Left lung (tissue), 10 donors: ENCODE results near the gene PCDH18. TPM values are rescaled to one million over a fixed set of nuclear protein-coding genes. Genes with fewer than 3 reads are reported as not detected.

Experiments used
- ATAC-seq: fragments of 200-7000 bp; cut with Tn5 transposase; one replicate; pipeline ENCODE4 v1.9.1; 2020; ENCODE audit warnings: moderate library complexity
- DNase-seq, 4 donors: peaks; one replicate each; pipeline ENCODE4 v3.0.0-alpha.2; 2013 to 2020
- H3K27ac ChIP-seq, 2 donors: fragments of 200-600 bp; sonication (generic) in 1 of 2; one replicate each; pipeline versions ENCODE4 v1.5.0 to v1.8.0; 2020 to 2021
- H3K27me3 ChIP-seq, 2 donors: fragments of 200-600 bp; sonication (generic) in 1 of 2; one replicate each; pipeline versions ENCODE4 v1.5.0 to v1.8.0; 2020 to 2021
- H3K36me3 ChIP-seq, 2 donors: fragments of 200-600 bp; sonication (generic) in 1 of 2; one replicate each; pipeline versions ENCODE4 v1.5.0 to v1.8.0; 2020 to 2021
- H3K4me1 ChIP-seq, 2 donors: fragments of 200-600 bp; one replicate each; pipeline ENCODE4 v1.8.0; 2021
- H3K4me3 ChIP-seq, 2 donors: fragments of 200-600 bp; sonication (generic) in 1 of 2; one replicate each; pipeline versions ENCODE4 v1.5.0 to v1.8.0; 2020 to 2021; ENCODE audit warnings: mild to moderate bottlenecking in 1 of 2
- H3K9me3 ChIP-seq, 2 donors: fragments of 200-600 bp; sonication (generic) in 1 of 2; one replicate each; pipeline versions ENCODE4 v1.5.0 to v1.8.0; 2020 to 2021
- intact Hi-C, 2 donors: fragments of 100-400 bp; cut with DNase I; formaldehyde crosslinking; loops; one replicate each; pipeline versions ENCODE4 v1.11.2 to v1.14.2; 2022
- polyA plus RNA-seq, 6 donors: library from polyadenylated mRNA; unstranded; fragments of 120-200 nt; gene quantifications; one replicate each; pipeline ENCODE4 v1.2.1, GENCODE V29; 2013; ENCODE audit not compliant: insufficient read length in 6 of 6
- total RNA-seq, 2 donors: library from RNA; stranded (reverse); fragmentation: NEBNext Ultra II Directional; extraction: Animal tissue kit (Norgen Biotek cat#: 25700); gene quantifications; one replicate each; pipeline ENCODE4 v1.2.1, GENCODE V29; 2021
- TF ChIP-seq, protein P1 (sequence below), 2 donors: fragments of 200-600 bp; sonication (generic) in 1 of 2; IDR thresholded peaks; one replicate each; pipeline versions ENCODE4 v1.5.0 to v1.8.0; 2021; ENCODE audit warnings: antibody characterized with exemption in 2 of 2
- donor health status: DM: no; HTN: yes; CAD: no.
- donor health status: DM: no; HTN: no; CAD: no.

The PCDH18 gene
- total and polyA plus RNA-seq, 8 donors, result 12.1 to 123 (median 107) TPM

- ATAC-seq (no peak), DNase-seq (no peak)
- Histone ChIP-seq H3K4me1 (no peaks in the 10 kb centered on the region), H3K9me3 (no peaks in the 10 kb centered on the region), H3K4me3 (no peak overlapping the region), H3K27ac (no peak overlapping the region), H3K27me3 (no peaks in the 10 kb centered on the region), H3K36me3 (no peaks in the 10 kb centered on the region)
- intact Hi-C loops, result no loop called here
- TF ChIP-seq, protein P1, sequence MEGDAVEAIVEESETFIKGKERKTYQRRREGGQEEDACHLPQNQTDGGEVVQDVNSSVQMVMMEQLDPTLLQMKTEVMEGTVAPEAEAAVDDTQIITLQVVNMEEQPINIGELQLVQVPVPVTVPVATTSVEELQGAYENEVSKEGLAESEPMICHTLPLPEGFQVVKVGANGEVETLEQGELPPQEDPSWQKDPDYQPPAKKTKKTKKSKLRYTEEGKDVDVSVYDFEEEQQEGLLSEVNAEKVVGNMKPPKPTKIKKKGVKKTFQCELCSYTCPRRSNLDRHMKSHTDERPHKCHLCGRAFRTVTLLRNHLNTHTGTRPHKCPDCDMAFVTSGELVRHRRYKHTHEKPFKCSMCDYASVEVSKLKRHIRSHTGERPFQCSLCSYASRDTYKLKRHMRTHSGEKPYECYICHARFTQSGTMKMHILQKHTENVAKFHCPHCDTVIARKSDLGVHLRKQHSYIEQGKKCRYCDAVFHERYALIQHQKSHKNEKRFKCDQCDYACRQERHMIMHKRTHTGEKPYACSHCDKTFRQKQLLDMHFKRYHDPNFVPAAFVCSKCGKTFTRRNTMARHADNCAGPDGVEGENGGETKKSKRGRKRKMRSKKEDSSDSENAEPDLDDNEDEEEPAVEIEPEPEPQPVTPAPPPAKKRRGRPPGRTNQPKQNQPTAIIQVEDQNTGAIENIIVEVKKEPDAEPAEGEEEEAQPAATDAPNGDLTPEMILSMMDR (IDR thresholded peaks at IDR 0.05), result no peak
These were observed 4.7 kb upstream of the PCDH18 start for GRCh38 chr4:137536789-137537561.

DNA sequence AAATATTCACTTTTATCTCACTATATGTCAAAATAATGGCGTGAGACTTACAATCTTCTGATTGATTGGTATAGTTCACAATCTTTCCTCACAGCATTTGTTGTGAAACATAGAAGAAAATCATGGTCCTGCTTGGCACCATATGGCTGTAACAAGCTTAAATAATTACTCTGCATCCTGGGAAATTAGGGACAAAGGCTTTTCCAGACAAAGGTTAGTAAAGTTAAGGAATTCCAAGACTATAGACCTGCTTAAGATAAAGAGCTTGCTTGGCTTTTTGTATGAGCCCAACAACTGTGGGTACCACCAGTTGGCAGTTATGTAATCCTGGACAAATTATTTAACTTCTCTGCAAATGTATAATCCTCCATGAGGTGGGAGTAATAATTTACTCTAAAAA, 3.4 kb upstream of the PCDH18 start:
- ATAC-seq (no peak), DNase-seq (no peak)
- no peak overlapping the region for H3K4me3 ChIP-seq
- H3K36me3 ChIP-seq, result no peaks in the 10 kb centered on the region
- no peaks in the 10 kb centered on the region for H3K4me1 ChIP-seq
- intact Hi-C loops, result no loop called here
- no peak overlapping the region for H3K27ac ChIP-seq
- H3K9me3 ChIP-seq, result no peaks in the 10 kb centered on the region
- TF ChIP-seq, protein P1 (IDR thresholded peaks at IDR 0.05), result no peak
- H3K27me3 ChIP-seq, result no peaks in the 10 kb centered on the region

GRCh38 chr4:137534516-137534915, 2.2 kb upstream of the PCDH18 start:
- H3K4me3 ChIP-seq, result no peak overlapping the region
- ATAC-seq (no peak), DNase-seq (no peak)
- TF ChIP-seq, protein P1 (IDR thresholded peaks at IDR 0.05), result no peak
- no peaks in the 10 kb centered on the region for H3K9me3 ChIP-seq
- intact Hi-C loops, result no loop called here
- H3K4me1 ChIP-seq, result no peaks in the 10 kb centered on the region
- H3K27me3 ChIP-seq, result no peaks in the 10 kb centered on the region
- H3K36me3 ChIP-seq, result no peaks in the 10 kb centered on the region
- H3K27ac ChIP-seq, result peak overlapping the region in 1 of 2 donors; percentile 35

- DNase-seq, result no peak
- Histone ChIP-seq H3K4me3 (no peak overlapping the region), H3K27me3 (no peaks in the 10 kb centered on the region), H3K27ac (peak overlapping the region; percentile 35 to 87), H3K36me3 (no peaks in the 10 kb centered on the region), H3K4me1 (no peaks in the 10 kb centered on the region), H3K9me3 (no peaks in the 10 kb centered on the region)
- TF ChIP-seq, protein P1 (IDR thresholded peaks at IDR 0.05), result no peak
- intact Hi-C loops, result no loop called here
- no peak for ATAC-seq
These were observed 1.6 kb upstream of the PCDH18 start for GRCh38 chr4:137533855-137534254.

GRCh38 chr4:137532869-137533236, 559 bp upstream of the PCDH18 start:
- intact Hi-C loops, result no loop called here
- TF ChIP-seq, protein P1 (IDR thresholded peaks at IDR 0.05), result no peak
- Histone ChIP-seq H3K36me3 (no peaks in the 10 kb centered on the region), H3K27ac (peak overlapping the region; percentile 63 to 87), H3K27me3 (no peaks in the 10 kb centered on the region), H3K4me1 (no peaks in the 10 kb centered on the region), H3K4me3 (peak overlapping the region; percentile 30 to 42), H3K9me3 (no peaks in the 10 kb centered on the region)
- ATAC-seq (peak; percentile 4), DNase-seq (peak in 1 of 4 donors; percentile 22)
